ENCODE results near the gene CPAMD8.

Gene CPAMD8

GRCh38 chr19:17052439-17052838, 25.8 kb upstream of the CPAMD8 start:
- H3K4me1 ChIP-seq: peaks cover 13 to 59% (median 49%) of the 10 kb centered on the region in 10 experiments
- H3K9me3 ChIP-seq (replicated peaks in 1 of 11): no peaks in the 10 kb centered on the region
- no peak overlapping the region for H3K27ac ChIP-seq
- peak overlapping the region in 6 of 11 experiments; percentile 9 to 47 (median 32); a peak in 4 of 22 replicates for H3K4me2 ChIP-seq
- no peaks in the 10 kb centered on the region for H3K27me3 ChIP-seq
- peaks cover 0 to 19% (median 9%) of the 10 kb centered on the region in 11 experiments; a peak in 9 of 22 replicates for H4K20me1 ChIP-seq
- H3K36me3 ChIP-seq: peaks cover 58 to 89% (median 77%) of the 10 kb centered on the region in 11 experiments
- no peak overlapping the region for H3K4me3 ChIP-seq
- TF ChIP-seq Cebpa-rat (IDR thresholded peaks at IDR 0.05): no peak
- H3K9ac ChIP-seq: 0 out of 22 replicates have a peak overlapping the region, but pooled peaks of 1 of the 11 experiments have one; percentile 9

DNA sequence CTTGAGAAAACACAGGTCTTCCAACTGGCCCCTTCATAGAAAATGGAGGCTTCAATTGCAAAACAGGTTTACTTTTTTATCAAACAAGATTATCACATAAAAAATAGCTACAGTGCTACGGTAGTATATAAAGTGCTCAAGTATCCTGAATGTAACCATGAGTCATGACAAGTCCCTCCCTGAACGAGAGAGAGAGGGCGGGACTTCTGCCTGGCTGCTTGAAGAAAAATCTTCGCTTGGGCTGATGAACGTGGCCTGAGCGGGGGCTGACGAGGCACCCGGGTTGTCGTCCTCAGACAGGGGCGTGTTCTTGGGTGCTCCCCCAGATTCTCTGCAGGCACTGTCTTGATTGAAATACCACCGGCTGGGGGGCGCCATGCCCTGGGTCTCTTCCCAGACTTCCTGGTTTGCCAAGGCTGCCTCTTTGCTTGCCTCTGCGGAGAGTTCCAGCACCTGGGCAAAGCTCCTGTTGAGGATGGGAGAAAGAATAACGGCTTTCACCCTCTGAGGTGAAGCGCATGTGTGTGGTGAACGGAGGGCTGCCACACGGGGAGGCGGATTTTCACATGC, 23.2 kb upstream of the CPAMD8 start:
- Histone ChIP-seq H3K9ac (no peak overlapping the region), H3K4me3 (no peak overlapping the region), H3K4me1 (peaks cover 0 to 37% (median 27%) of the 10 kb centered on the region in 10 experiments; a peak in 15 of 20 replicates), H3K27me3 (no peaks in the 10 kb centered on the region), H3K9me3 (replicated peaks in 1 of 11) (no peaks in the 10 kb centered on the region), H3K4me2 (no peak overlapping the region), H4K20me1 (peaks cover 0 to 15% (median 0%) of the 10 kb centered on the region in 11 experiments; a peak in 5 of 22 replicates), H3K27ac (no peak overlapping the region), H3K36me3 (peaks cover 53 to 82% (median 75%) of the 10 kb centered on the region in 11 experiments)
- TF ChIP-seq Cebpa-rat (IDR thresholded peaks at IDR 0.05): no peak

- peaks cover 0 to 15% (median 0%) of the 10 kb centered on the region in 11 experiments; a peak in 5 of 22 replicates for H4K20me1 ChIP-seq
- peaks cover 47 to 74% (median 67%) of the 10 kb centered on the region in 11 experiments for H3K36me3 ChIP-seq
- H3K4me2 ChIP-seq: no peak overlapping the region
- no peak overlapping the region for H3K27ac ChIP-seq
- H3K9me3 ChIP-seq (replicated peaks in 1 of 11): no peaks in the 10 kb centered on the region
- no peak for TF ChIP-seq Cebpa-rat (IDR thresholded peaks at IDR 0.05)
- H3K4me3 ChIP-seq: no peak overlapping the region
- H3K9ac ChIP-seq: no peak overlapping the region
- H3K27me3 ChIP-seq: no peaks in the 10 kb centered on the region
- H3K4me1 ChIP-seq: peaks cover 0 to 31% (median 22%) of the 10 kb centered on the region in 10 experiments; a peak in 15 of 20 replicates
Measured at GRCh38 chr19:17048885-17049453, 22.4 kb upstream of the CPAMD8 start.

GRCh38 chr19:17045907-17046502, 19.4 kb upstream of the CPAMD8 start:
- no peak for TF ChIP-seq Cebpa-rat (IDR thresholded peaks at IDR 0.05)
- Histone ChIP-seq H3K36me3 (peaks cover 26 to 45% (median 38%) of the 10 kb centered on the region in 11 experiments), H3K27me3 (no peaks in the 10 kb centered on the region), H3K4me2 (no peak overlapping the region), H3K4me1 (peaks cover 0 to 8% (median 3%) of the 10 kb centered on the region in 10 experiments; a peak in 11 of 20 replicates), H3K9me3 (replicated peaks in 1 of 11) (no peaks in the 10 kb centered on the region), H3K4me3 (no peak overlapping the region), H4K20me1 (peaks cover 0 to 9% (median 0%) of the 10 kb centered on the region in 11 experiments; a peak in 2 of 22 replicates), H3K27ac (no peak overlapping the region), H3K9ac (no peak overlapping the region)

DNA sequence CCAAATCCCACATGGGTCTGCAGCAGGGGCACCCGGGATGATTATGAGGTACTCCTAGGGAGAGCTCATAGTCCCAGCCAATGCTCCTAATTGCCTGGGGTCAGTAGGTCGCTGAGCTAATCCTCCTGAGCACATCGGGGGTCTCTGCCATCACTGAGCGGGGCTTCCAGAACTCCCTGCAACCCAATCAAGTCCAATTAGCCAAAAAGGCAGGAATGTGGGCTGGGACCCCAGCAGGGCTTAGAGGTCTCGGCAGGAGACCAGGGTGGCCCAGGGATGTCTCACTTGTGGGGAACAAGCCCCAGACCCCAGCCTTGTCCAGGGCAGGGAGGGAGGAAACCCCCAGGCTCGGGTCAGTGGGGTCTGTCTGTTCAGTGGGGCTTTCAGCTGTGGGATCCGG, 17.1 kb upstream of the CPAMD8 start:
- Histone ChIP-seq H3K27me3 (no peaks in the 10 kb centered on the region), H3K36me3 (peaks cover 3 to 22% (median 15%) of the 10 kb centered on the region in 11 experiments; a peak in 21 of 22 replicates), H3K27ac (no peak overlapping the region), H3K4me2 (no peak overlapping the region), H3K4me1 (peaks cover 0 to 5% (median 0%) of the 10 kb centered on the region in 10 experiments; a peak in 2 of 20 replicates), H4K20me1 (peaks cover 0 to under 1% (median 0%) of the 10 kb centered on the region in 11 experiments; a peak in 1 of 22 replicates), H3K9me3 (replicated peaks in 1 of 11) (no peaks in the 10 kb centered on the region), H3K9ac (no peak overlapping the region), H3K4me3 (no peak overlapping the region)
- no peak for TF ChIP-seq Cebpa-rat (IDR thresholded peaks at IDR 0.05)

DNA sequence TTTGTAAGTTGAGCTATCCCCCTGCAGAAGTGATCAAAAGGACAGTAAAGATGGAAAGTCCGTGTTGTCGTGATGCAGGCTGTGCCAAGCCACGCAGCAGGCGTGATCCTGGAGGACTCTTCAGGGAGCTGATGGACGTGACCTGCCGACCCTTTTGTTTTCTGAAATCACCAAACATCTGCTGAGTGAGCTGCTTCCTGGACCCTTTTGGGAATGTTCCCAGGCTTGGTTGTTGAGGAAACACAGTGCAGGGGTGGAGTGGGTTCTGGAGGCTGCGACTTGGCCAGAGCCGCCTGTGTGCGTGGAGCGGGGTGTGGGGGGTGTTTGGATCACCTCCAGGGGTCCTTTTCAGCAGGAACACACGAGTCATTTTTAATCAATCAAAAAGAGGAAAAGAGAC, 15.4 kb upstream of the CPAMD8 start:
- Histone ChIP-seq H3K9ac (no peak overlapping the region), H3K4me3 (no peak overlapping the region), H3K27ac (no peak overlapping the region), H3K4me1 (peaks cover 0 to 2% (median 0%) of the 10 kb centered on the region in 10 experiments; a peak in 2 of 20 replicates), H3K4me2 (no peak overlapping the region), H3K9me3 (replicated peaks in 1 of 11) (no peaks in the 10 kb centered on the region), H4K20me1 (no peaks in the 10 kb centered on the region; a peak in 1 of 22 replicates), H3K36me3 (peaks cover 0 to 6% (median 0%) of the 10 kb centered on the region in 11 experiments; a peak in 4 of 22 replicates), H3K27me3 (no peaks in the 10 kb centered on the region)
- TF ChIP-seq Cebpa-rat (IDR thresholded peaks at IDR 0.05): no peak

DNA sequence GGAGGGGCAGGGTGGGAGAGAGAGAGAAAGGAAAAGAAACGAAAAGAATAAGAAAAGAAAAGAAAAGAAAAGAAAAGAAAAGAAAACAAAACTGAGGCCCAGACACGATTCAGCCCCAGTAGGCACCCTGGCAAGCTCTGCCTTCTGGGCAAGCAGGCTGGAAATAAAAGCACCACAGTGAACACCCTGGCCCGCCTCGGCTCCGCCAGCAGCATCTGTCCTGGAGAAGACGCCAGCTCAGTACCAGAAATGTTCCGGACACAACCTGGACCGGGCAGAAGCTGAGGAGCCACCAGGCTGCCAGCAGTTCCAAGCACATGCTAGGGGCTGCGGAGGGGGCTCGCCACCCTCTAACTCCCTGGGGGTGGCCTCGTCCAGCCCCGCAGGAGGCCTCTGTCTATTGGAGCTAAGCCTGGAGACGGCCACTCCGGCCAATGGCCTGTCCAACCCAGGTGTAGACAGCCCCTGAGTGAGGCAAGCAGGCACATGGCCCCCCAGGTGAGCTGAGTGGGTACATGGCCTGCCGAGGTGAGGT, 11.4 kb upstream of the CPAMD8 start:
- Histone ChIP-seq H3K27me3 (no peaks in the 10 kb centered on the region), H3K27ac (no peak overlapping the region), H3K4me1 (peaks cover 13 to 27% (median 19%) of the 10 kb centered on the region in 10 experiments), H3K9ac (no peak overlapping the region), H3K4me3 (no peak overlapping the region), H3K36me3 (no peaks in the 10 kb centered on the region), H3K4me2 (no peak overlapping the region), H3K9me3 (replicated peaks in 1 of 11) (no peaks in the 10 kb centered on the region), H4K20me1 (no peaks in the 10 kb centered on the region)
- TF ChIP-seq Cebpa-rat (IDR thresholded peaks at IDR 0.05): no peak

DNA sequence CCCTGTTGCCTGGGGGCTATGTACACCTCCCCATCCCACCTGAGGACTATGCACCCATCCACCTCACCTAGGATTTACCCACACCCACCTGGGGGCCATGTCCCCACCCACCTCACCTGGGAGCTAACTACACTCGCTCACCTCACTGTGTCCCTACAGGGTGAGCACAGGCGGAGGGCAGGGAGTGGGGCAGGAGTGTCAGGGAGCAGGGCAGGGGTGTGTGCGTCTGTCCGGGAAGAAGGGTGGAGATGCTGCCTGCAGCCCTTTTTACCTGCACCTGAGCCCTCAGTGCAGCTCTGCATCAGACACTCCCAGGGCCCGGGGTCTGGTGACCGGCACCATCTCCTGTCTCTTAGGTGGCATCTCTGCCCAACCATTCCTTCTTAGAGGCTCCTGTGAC, 10.6 kb upstream of the CPAMD8 start:
- peaks cover 13 to 32% (median 23%) of the 10 kb centered on the region in 10 experiments for H3K4me1 ChIP-seq
- no peaks in the 10 kb centered on the region for H3K9me3 ChIP-seq (replicated peaks in 1 of 11)
- H3K36me3 ChIP-seq: no peaks in the 10 kb centered on the region
- no peak overlapping the region for H3K4me2 ChIP-seq
- H4K20me1 ChIP-seq: no peaks in the 10 kb centered on the region
- TF ChIP-seq Cebpa-rat (IDR thresholded peaks at IDR 0.05): no peak
- no peak overlapping the region for H3K27ac ChIP-seq
- H3K4me3 ChIP-seq: no peak overlapping the region
- no peaks in the 10 kb centered on the region for H3K27me3 ChIP-seq
- H3K9ac ChIP-seq: no peak overlapping the region

DNA sequence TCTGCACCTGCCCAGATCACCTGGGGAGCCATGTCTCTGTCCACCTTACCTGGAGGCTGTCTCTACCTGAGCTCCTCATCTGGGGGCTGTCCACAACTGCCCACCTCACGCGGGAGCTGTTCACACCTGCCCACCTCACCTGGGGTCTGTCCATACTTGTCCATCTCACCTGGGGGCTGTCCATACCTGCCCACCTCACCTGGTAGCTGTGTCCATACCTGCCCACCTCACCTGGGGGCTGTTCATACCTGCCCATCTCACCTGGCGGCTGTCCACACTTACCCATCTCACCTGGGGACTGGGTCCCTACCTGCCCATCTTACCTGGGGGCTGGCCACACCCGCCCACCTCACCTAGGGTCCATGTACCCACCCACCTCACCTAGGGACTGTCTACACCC, 10.0 kb upstream of the CPAMD8 start:
- peak overlapping the region; percentile 15 to 85 (median 56); a peak in 21 of 22 replicates for H3K4me2 ChIP-seq
- peak overlapping the region in 8 of 11 experiments; percentile 12 to 51 (median 30); a peak in 10 of 22 replicates for H3K27ac ChIP-seq
- no peaks in the 10 kb centered on the region for H4K20me1 ChIP-seq
- peak overlapping the region in 1 of 11 experiments; percentile 47; a peak in 1 of 22 replicates for H3K9ac ChIP-seq
- no peaks in the 10 kb centered on the region for H3K27me3 ChIP-seq
- H3K9me3 ChIP-seq (replicated peaks in 1 of 11): no peaks in the 10 kb centered on the region
- H3K4me1 ChIP-seq: peaks cover 13 to 32% (median 23%) of the 10 kb centered on the region in 10 experiments
- no peaks in the 10 kb centered on the region for H3K36me3 ChIP-seq
- TF ChIP-seq Cebpa-rat (IDR thresholded peaks at IDR 0.05): no peak
- peak overlapping the region in 1 of 10 experiments; percentile 18; a peak in 1 of 20 replicates for H3K4me3 ChIP-seq

Measured in BLaER1 treated with 17β-estradiol and CSF1 and Interleukin-3, amounts not matched to agents 10 nM and 100 nM (cell line).